ENCODE measurements around the gene ANKRD18A.

DNA sequence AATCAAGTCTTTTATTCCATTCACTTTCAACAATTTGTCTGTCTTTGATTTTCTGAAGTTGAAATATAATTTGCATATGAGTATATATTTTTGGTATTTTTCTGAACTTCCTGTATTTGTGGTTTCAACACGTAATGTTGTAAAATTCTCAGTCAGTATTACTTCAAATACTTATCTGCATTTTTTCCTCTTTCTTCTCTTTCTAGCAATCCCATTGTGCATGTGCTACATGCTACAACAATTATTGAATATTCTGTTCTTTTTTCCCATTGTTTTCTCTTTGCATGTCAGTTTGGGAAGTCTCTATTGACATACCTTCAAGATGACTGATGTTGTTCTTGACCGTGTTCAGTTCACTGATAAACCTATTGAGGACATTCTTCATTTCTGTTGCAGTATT, 5.6 kb upstream of the ANKRD18A start:
- TF ChIP-seq, protein P1, sequence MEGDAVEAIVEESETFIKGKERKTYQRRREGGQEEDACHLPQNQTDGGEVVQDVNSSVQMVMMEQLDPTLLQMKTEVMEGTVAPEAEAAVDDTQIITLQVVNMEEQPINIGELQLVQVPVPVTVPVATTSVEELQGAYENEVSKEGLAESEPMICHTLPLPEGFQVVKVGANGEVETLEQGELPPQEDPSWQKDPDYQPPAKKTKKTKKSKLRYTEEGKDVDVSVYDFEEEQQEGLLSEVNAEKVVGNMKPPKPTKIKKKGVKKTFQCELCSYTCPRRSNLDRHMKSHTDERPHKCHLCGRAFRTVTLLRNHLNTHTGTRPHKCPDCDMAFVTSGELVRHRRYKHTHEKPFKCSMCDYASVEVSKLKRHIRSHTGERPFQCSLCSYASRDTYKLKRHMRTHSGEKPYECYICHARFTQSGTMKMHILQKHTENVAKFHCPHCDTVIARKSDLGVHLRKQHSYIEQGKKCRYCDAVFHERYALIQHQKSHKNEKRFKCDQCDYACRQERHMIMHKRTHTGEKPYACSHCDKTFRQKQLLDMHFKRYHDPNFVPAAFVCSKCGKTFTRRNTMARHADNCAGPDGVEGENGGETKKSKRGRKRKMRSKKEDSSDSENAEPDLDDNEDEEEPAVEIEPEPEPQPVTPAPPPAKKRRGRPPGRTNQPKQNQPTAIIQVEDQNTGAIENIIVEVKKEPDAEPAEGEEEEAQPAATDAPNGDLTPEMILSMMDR (IDR thresholded peaks at IDR 0.05), result no peak
- TF ChIP-seq ZFX (IDR thresholded peaks at IDR 0.05; ENCODE audit: borderline replicate concordance), result no peak

Measured in 22Rv1 (cell line).